Measurements from ENCODE around the gene SGTA. TPM values are rescaled to one million over a fixed set of nuclear protein-coding genes. Genes with fewer than 3 reads are reported as not detected.

The SGTA gene
- total and polyA plus RNA-seq, 2 of the 13 experiments (the other 11 are each of a cell fraction or from before 2014, with no cell fraction given), result 43.9 to 47.4 TPM

GRCh38 chr19:2790194-2790556 lies 7.1 kb upstream of the SGTA start:
- H3K4me3 ChIP-seq (replicated peaks in 1 of 3; ENCODE audit: insufficient read depth in 1 of 3, low read depth in 2 of 3, low read length in 3 of 3), result peak overlapping the region in 1 of 3 experiments; percentile 50; a peak in 1 of 6 replicates
- in situ Hi-C loops (cut with HindIII; ENCODE audit: extremely low pct_ligation_motif_present, low pct_unique_long_range_greater_than_20kb), result no loop called here
- POLR2A ChIA-PET, result no interaction called here

More at GRCh38 chr19:2790194-2790556, 7.1 kb upstream of the SGTA start:
- Histone ChIP-seq H4K20me1 (ENCODE audit: insufficient read depth, low read length) (peaks cover 15% of the 10 kb centered on the region), H2AFZ (ENCODE audit: low read length) (no peak overlapping the region), H3K4me1 (ENCODE audit: insufficient read depth, low read length) (peaks cover 57% of the 10 kb centered on the region), H3K36me3 (replicated peaks in 1 of 2; ENCODE audit: control insufficient read depth in 1 of 2, insufficient read depth in 2 of 2, low read length in 2 of 2) (peaks cover 8 to 32% of the 10 kb centered on the region in 2 experiments), H3K27me3 (ENCODE audit: control insufficient read depth in 1 of 2, insufficient read depth in 2 of 2, low read length in 2 of 2) (no peaks in the 10 kb centered on the region; a peak in 1 of 5 replicates), H3K4me2 (ENCODE audit: low read depth, low read length) (peak overlapping the region; percentile 61), H3K9ac (ENCODE audit: insufficient read depth, low read depth, low read length) (no peak overlapping the region), H3K27ac (ENCODE audit: extremely low read length, insufficient read depth, low read length) (peak overlapping the region; percentile 50), H3K9me3 (ENCODE audit: low read length) (no peaks in the 10 kb centered on the region), H3K79me2 (ENCODE audit: insufficient read depth, low read length) (peaks cover 35% of the 10 kb centered on the region)
- FAIRE-seq (no peak), ATAC-seq (no peak), DNase-seq (ENCODE audit: low spot score) (no peak)
- CTCF ChIA-PET (ENCODE audit: low intra/inter-chr PET ratio, low total read pairs), result no interaction called here
- WGBS (ENCODE audit: low lambda C conversion rate), result 91% methylated on average over 14 of the region's 14 CpGs
- 0 out of 2 replicates have a peak, but pooled peaks have one; percentile 13 for TF ChIP-seq GLI4 (CRISPR knock-in tag; IDR thresholded peaks at IDR 0.05; ENCODE audit: borderline replicate concordance)
- no peak for TF ChIP-seq SALL1 (CRISPR knock-in tag; IDR thresholded peaks at IDR 0.05)
- TF ChIP-seq, protein P1, sequence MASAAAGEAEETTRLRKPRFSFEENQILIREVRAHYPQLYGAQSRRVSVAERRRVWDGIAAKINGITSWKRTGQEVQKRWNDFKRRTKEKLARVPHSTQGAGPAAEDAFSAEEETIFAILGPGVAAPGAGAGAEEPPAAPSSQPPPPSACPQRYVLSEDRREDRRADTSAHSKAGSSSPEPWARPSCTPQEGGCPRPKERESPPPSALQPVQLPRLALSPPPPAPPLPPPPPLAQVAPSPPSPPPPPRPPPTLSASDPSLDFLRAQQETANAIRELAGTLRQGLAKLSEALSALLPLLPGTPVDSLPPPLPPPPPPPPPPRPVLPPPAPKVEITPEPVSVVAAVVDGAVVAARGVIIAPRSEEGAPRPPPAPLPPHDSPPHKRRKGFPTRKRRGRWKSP (CRISPR knock-in tag; IDR thresholded peaks at IDR 0.05), result peak; percentile 4; the same call in 1 of the 2 replicates
- TF ChIP-seq ZNF550 (CRISPR knock-in tag; IDR thresholded peaks at IDR 0.05; ENCODE audit: borderline replicate concordance), result 0 out of 2 replicates have a peak, but pooled peaks have one; percentile 31
- peak; percentile 8 for TF ChIP-seq ZNF18 (CRISPR knock-in tag; IDR thresholded peaks at IDR 0.05; ENCODE audit: insufficient replicate concordance)
- 0 out of 2 replicates have a peak, but pooled peaks have one; percentile 3 for TF ChIP-seq ZNF547 (CRISPR knock-in tag; IDR thresholded peaks at IDR 0.05)
- TF ChIP-seq MLLT10 (CRISPR knock-in tag; IDR thresholded peaks at IDR 0.05), result no peak
- TF ChIP-seq ZNF414 (CRISPR knock-in tag; IDR thresholded peaks at IDR 0.05), result no peak
- no peak for TF ChIP-seq AKAP8 (CRISPR knock-in tag; IDR thresholded peaks at IDR 0.05)
- TF ChIP-seq ZNF768 (CRISPR knock-in tag; IDR thresholded peaks at IDR 0.05), result no peak
- TF ChIP-seq GMEB1 (CRISPR knock-in tag; IDR thresholded peaks at IDR 0.05; ENCODE audit: borderline replicate concordance), result 0 out of 2 replicates have a peak, but pooled peaks have one; percentile 5
- TF ChIP-seq TGIF2 (CRISPR knock-in tag; IDR thresholded peaks at IDR 0.05), result 0 out of 2 replicates have a peak, but pooled peaks have one; percentile 27
- TF ChIP-seq RBFOX2 (IDR thresholded peaks at IDR 0.05; ENCODE audit: low read depth, low read length), result no peak
- TF ChIP-seq ZNF614 (CRISPR knock-in tag; IDR thresholded peaks at IDR 0.05; ENCODE audit: borderline replicate concordance), result 0 out of 2 replicates have a peak, but pooled peaks have one; percentile 6
- no TSS peak for BruUV-seq (replicated peaks)
- intact Hi-C loops (cut with micrococcal nuclease; ENCODE audit: unreplicated experiment), result no loop called here

All from HepG2 (cell line).